BLaER1 treated with 17β-estradiol and CSF1 and Interleukin-3, amounts not matched to agents 10 nM and 100 nM (cell line): ENCODE data around the gene ATP13A2.

Experiments
- H3K27ac ChIP-seq, 11 experiments: shearing (Covaris generic); formaldehyde crosslinking; 2 replicates each; pipeline ENCODE4 v1.8.1; 2022
- H3K27me3 ChIP-seq, 11 experiments: shearing (Covaris generic); formaldehyde crosslinking; 2 replicates each; pipeline ENCODE4 v1.8.1; 2022
- H3K36me3 ChIP-seq, 11 experiments: shearing (Covaris generic); formaldehyde crosslinking; 2 replicates each; pipeline ENCODE4 v1.8.1; 2022
- H3K4me1 ChIP-seq, 10 experiments: shearing (Covaris generic); formaldehyde crosslinking; 2 replicates each; pipeline ENCODE4 v1.8.1; 2022
- H3K4me2 ChIP-seq, 11 experiments: shearing (Covaris generic); formaldehyde crosslinking; 2 replicates each; pipeline ENCODE4 v1.8.1; 2022
- H3K4me3 ChIP-seq, 10 experiments: shearing (Covaris generic); formaldehyde crosslinking; 2 replicates each; pipeline ENCODE4 v1.8.1; 2022
- H3K9ac ChIP-seq, 11 experiments: shearing (Covaris generic); formaldehyde crosslinking; 2 replicates each; pipeline ENCODE4 v1.8.1; 2022
- H3K9me3 ChIP-seq, 11 experiments: shearing (Covaris generic); formaldehyde crosslinking; replicated peaks in 1 of 11; 2 replicates each; pipeline ENCODE4 v1.8.1; 2022
- H4K20me1 ChIP-seq, 11 experiments: shearing (Covaris generic); formaldehyde crosslinking; 2 replicates each; pipeline ENCODE4 v1.8.1; 2022
- Cebpa-rat ChIP-seq, 11 experiments: shearing (Covaris generic); IDR thresholded peaks; 2 replicates each; pipeline ENCODE4 v1.8.1; 2022

Gene ATP13A2

DNA sequence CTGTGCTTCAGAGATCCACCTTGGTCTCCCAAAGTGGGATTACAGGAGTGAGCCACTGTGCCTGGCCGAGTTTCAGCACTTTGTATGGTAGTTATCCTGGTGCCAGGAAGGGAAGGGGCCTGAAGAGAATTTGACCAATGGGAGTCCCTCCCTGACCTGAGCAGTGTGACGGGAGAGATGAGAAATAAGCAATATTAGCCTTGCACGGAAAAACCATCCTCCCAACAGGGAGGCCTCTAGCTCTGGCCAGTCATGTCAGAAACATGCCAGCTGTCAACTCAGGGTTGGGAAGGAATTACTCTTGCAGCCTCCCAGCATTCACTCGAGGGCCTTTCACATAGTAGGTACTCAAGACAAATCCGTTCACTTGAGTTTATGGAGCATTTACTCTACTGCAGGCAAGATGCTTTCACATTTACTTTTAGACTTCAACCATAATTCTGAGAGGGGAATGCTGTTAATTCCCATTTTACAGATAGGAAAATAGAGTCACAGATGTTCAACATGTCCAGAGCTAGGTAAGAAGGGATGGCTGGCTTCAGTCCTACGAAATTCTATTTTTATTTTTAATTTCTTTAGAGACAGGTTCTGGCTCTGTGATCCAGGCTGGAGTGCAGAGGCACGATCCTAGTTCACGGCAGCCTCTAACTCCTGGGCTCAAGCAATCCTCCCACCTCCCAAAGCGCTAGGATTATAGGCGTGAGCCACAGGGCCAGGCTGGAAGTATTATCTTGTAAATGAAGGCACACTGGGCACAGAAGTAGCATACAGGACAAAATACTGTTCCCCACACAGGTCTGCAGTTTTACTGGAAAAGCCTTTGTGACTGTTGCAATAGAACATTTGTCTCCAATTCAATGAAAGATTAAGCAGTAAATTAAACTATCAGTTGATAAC lies 3.2 kb upstream of the ATP13A2 start:
- Histone ChIP-seq H3K9me3 (no peaks in the 10 kb centered on the region), H4K20me1 (peaks cover 7 to 45% (median 14%) of the 10 kb centered on the region in 11 experiments; a peak in 17 of 22 replicates), H3K9ac (peak overlapping the region in 6 of 11 experiments; percentile 7 to 60 (median 16); a peak in 10 of 22 replicates), H3K27me3 (no peaks in the 10 kb centered on the region), H3K4me2 (peak overlapping the region; percentile 70 to 100 (median 98)), H3K36me3 (peaks cover 20 to 32% (median 27%) of the 10 kb centered on the region in 11 experiments), H3K4me3 (0 out of 20 replicates have a peak overlapping the region, but pooled peaks of 1 of the 10 experiments have one; percentile 28), H3K27ac (peak overlapping the region in 7 of 11 experiments; percentile 24 to 74 (median 53); a peak in 11 of 22 replicates), H3K4me1 (peaks cover 45 to 50% (median 47%) of the 10 kb centered on the region in 10 experiments)
- TF ChIP-seq Cebpa-rat (IDR thresholded peaks at IDR 0.05) = no peak

DNA sequence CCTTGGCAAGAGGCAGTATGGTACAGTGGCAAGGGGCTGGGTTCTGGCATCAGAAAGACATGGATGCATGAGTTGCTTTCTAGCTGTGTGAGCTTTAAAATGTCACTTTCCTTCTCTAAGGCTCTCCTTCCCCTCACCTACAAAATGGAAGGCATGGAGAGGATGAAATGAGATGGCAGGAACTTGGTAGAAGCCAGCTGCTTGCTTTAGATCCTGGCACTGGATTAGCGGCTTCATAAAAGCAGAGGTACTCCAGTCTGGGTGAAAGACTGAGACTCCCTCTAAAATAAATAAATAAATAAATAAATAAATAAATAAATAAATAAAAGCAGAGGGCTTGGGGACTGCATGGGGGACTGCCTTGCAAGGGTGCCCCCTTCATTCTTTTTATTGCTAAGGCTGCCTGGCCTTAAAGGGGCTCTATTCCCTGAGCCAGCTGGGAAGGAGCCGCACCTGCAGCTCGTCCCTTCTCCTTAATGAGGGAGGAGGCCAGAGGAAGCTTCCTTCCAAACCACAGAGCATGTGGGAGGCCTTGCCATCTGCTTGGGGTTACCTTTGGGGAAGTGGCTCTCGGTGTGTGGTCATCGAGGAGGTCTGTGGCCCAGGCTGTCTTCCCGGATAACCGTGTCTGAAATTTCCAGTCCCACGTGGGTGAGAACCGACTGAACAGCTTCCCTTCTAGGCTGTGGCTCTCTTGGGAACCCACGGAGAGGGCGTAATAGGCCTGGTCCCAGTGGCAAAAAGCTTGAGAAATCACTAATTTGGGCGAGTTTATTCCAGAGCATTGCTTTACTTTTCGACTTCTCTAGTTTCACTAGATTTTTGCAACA lies 2.0 kb upstream of the ATP13A2 start:
- Histone ChIP-seq H3K36me3 (peaks cover 8 to 20% (median 15%) of the 10 kb centered on the region in 11 experiments; a peak in 21 of 22 replicates), H3K27ac (peak overlapping the region in 7 of 11 experiments; percentile 24 to 74 (median 53); a peak in 12 of 22 replicates), H3K9ac (peak overlapping the region in 8 of 11 experiments; percentile 7 to 60 (median 12); a peak in 12 of 22 replicates), H3K4me3 (peak overlapping the region in 2 of 10 experiments; percentile 10 to 28; a peak in 1 of 20 replicates), H4K20me1 (peaks cover 11 to 48% (median 23%) of the 10 kb centered on the region in 11 experiments; a peak in 21 of 22 replicates), H3K4me1 (peaks cover 57 to 62% (median 60%) of the 10 kb centered on the region in 10 experiments), H3K9me3 (no peaks in the 10 kb centered on the region), H3K4me2 (peak overlapping the region; percentile 70 to 100 (median 98)), H3K27me3 (no peaks in the 10 kb centered on the region)
- TF ChIP-seq Cebpa-rat (IDR thresholded peaks at IDR 0.05) = no peak

DNA sequence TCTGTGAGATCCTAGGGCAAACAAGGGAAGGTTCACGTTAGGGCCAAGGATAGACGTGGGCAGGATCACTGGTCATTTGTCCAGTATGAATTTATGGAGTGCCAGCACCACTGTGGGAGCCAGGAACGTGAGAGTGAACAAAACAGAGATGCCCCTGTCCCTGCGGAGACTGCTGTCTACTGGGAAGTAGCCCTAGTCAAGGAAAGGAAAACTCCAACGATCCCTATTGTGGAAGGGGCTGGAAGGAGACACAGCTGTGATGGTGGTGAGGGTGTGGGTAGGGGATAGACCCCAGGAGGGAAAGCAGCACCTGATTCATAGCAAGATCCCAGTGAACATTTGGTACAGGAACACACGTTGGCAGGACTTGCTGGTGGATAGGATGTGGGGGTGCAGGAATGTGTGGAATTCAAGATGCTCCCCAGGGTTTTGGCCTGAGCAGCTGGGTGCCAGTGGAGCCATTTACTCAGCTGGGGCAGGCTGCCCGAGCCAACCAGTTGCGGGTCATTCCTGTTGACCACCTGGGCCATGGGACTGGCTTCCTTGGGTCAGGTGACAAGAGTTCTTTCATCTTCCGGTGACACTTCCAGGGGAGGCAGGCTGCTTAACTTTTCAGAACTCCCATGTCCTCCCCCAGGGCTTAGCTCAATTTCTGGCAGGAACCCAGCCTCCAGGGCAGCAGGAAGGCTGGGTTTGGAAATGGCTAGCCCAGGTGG lies 1.2 kb upstream of the ATP13A2 start:
- no peaks in the 10 kb centered on the region for H3K27me3 ChIP-seq
- H3K4me3 ChIP-seq = no peak overlapping the region
- no peak for TF ChIP-seq Cebpa-rat (IDR thresholded peaks at IDR 0.05)
- peaks cover under 1 to 19% (median 7%) of the 10 kb centered on the region in 11 experiments; a peak in 20 of 22 replicates for H3K36me3 ChIP-seq
- peaks cover 15 to 48% (median 30%) of the 10 kb centered on the region in 11 experiments; a peak in 21 of 22 replicates for H4K20me1 ChIP-seq
- peaks cover 57 to 70% (median 67%) of the 10 kb centered on the region in 10 experiments for H3K4me1 ChIP-seq
- H3K4me2 ChIP-seq = peak overlapping the region; percentile 70 to 100 (median 98)
- H3K27ac ChIP-seq = peak overlapping the region in 5 of 11 experiments; percentile 53 to 74 (median 58); a peak in 9 of 22 replicates
- 0 out of 22 replicates have a peak overlapping the region, but pooled peaks of 1 of the 11 experiments have one; percentile 53 for H3K9ac ChIP-seq
- no peaks in the 10 kb centered on the region for H3K9me3 ChIP-seq

DNA sequence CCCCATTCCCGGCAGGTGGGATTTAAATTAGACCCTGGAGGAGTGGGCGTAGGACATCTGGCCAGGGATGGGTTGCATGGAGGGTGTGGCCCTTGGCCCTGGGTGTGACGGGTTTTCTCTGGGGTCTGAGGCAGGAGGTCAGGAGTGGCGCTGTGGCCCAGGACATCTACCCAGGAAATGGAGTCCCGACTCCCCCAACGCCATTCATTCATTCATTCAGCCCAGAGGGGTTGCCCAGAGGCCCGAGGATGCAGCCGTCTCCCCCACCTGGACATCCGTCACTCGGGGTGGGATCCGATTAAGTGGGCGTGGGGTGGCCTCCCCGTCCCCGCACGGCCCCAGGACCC lies 663 bp downstream of the ATP13A2 start:
- Histone ChIP-seq H3K27me3 (no peaks in the 10 kb centered on the region), H3K4me2 (peak overlapping the region; percentile 94 to 100 (median 98)), H3K9me3 (no peaks in the 10 kb centered on the region), H3K4me1 (peaks cover 57 to 76% (median 70%) of the 10 kb centered on the region in 10 experiments), H3K27ac (peak overlapping the region in 10 of 11 experiments; percentile 39 to 90 (median 78); a peak in 20 of 22 replicates), H3K4me3 (peak overlapping the region; percentile 83 to 98 (median 92)), H4K20me1 (peaks cover 22 to 61% (median 43%) of the 10 kb centered on the region in 11 experiments; a peak in 21 of 22 replicates), H3K9ac (peak overlapping the region; percentile 77 to 90 (median 84)), H3K36me3 (peaks cover 0 to 15% (median 7%) of the 10 kb centered on the region in 11 experiments; a peak in 12 of 22 replicates)
- TF ChIP-seq Cebpa-rat (IDR thresholded peaks at IDR 0.05) = no peak

DNA sequence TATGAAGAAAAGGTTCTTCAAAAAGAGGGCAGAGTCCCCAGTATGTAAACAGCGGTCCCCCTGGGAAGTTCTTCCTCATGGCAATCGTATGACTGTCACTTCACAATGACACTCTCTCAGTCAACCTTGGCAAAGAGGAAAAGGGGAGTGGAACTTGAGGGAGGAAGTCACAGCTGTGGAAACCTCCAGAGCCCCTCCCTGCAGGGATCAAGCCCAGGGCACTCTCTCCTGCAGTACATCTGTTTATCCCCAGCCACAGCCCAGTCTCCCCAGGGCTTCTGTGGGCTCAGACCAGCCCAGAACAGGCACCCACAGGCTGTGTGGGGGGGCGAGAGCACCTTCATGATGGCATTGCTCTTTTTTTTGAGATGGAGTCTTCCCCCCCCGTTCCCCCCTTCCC lies 2.0 kb downstream of the ATP13A2 start:
- peaks cover 9 to 28% (median 21%) of the 10 kb centered on the region in 11 experiments; a peak in 21 of 22 replicates for H3K36me3 ChIP-seq
- H3K4me2 ChIP-seq = peak overlapping the region; percentile 94 to 100 (median 98)
- H3K9me3 ChIP-seq = no peaks in the 10 kb centered on the region
- H3K4me3 ChIP-seq = peak overlapping the region in 8 of 10 experiments; percentile 8 to 98 (median 94); a peak in 11 of 20 replicates
- peak overlapping the region in 9 of 11 experiments; percentile 48 to 90 (median 77); a peak in 18 of 22 replicates for H3K27ac ChIP-seq
- no peak for TF ChIP-seq Cebpa-rat (IDR thresholded peaks at IDR 0.05)
- peak overlapping the region in 10 of 11 experiments; percentile 4 to 89 (median 80); a peak in 14 of 22 replicates for H3K9ac ChIP-seq
- peaks cover 22 to 75% (median 55%) of the 10 kb centered on the region in 11 experiments; a peak in 21 of 22 replicates for H4K20me1 ChIP-seq
- H3K4me1 ChIP-seq = peaks cover 51 to 71% (median 64%) of the 10 kb centered on the region in 10 experiments
- H3K27me3 ChIP-seq = no peaks in the 10 kb centered on the region

DNA sequence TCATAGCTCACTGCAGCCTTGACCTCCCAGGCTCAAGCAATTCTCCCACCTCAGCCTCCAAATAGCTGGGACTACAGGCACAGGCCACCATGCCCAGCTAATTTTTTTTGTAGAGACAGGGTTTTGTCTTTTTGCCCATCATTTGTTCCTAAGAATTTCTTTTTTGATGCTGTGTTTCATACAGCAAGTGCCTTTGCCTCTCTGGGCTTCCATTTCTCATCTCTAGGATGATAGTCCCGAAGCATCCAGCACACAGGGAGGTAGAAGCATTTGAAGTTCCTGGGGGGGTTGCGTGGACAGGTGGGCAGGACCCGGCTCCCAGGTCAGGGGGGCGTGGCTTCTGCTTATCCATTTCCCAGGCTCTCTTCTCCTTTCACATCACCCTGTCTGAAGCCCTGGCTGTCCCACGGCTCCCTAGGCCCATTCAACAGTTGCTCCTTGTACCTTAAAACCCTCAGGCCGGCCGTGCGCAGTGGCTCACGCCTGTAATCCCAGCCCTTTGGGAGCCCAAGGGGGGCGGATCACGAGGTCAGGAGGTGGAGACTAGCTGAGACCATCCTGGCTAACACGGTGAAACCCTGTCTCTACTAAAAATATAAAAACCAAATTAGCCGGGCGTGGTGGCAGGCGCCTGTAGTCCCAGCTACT lies 3.4 kb downstream of the ATP13A2 start:
- Histone ChIP-seq H3K36me3 (peaks cover 18 to 41% (median 33%) of the 10 kb centered on the region in 11 experiments), H3K27me3 (no peaks in the 10 kb centered on the region), H3K4me2 (peak overlapping the region in 10 of 11 experiments; percentile 94 to 100 (median 98); a peak in 19 of 22 replicates), H4K20me1 (peaks cover 22 to 86% (median 64%) of the 10 kb centered on the region in 11 experiments; a peak in 21 of 22 replicates), H3K4me3 (no peak overlapping the region; a peak in 1 of 20 replicates), H3K4me1 (peaks cover 37 to 57% (median 50%) of the 10 kb centered on the region in 10 experiments), H3K9me3 (no peaks in the 10 kb centered on the region), H3K27ac (peak overlapping the region in 3 of 11 experiments; percentile 4 to 86 (median 75); a peak in 6 of 22 replicates), H3K9ac (peak overlapping the region in 3 of 11 experiments; percentile 41 to 89 (median 45); a peak in 5 of 22 replicates)
- no peak for TF ChIP-seq Cebpa-rat (IDR thresholded peaks at IDR 0.05)

DNA sequence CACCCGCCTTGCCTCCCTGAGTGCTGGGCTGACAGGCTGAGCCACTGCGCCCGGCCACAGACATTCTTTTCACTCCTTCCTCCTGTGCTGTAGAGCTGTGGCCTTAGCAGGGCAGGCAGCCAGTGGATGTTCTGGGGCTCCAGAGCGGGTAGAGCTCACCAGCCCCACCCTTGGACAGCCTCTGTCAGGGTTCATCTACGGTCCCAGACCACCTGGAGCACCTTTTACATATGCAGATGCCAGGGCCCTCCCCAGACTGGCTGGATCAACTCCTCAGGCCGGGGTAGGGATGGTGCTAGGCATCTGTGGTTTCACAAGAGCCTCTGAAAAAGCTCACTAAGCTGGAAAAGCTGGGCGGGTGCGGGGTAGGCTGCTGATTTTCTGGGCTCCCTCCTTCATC lies 4.6 kb downstream of the ATP13A2 start:
- H3K27me3 ChIP-seq = no peaks in the 10 kb centered on the region
- no peak overlapping the region; a peak in 1 of 22 replicates for H3K27ac ChIP-seq
- H3K9me3 ChIP-seq = no peaks in the 10 kb centered on the region
- H3K9ac ChIP-seq = no peak overlapping the region
- TF ChIP-seq Cebpa-rat (IDR thresholded peaks at IDR 0.05) = no peak
- no peak overlapping the region for H3K4me3 ChIP-seq
- 0 out of 22 replicates have a peak overlapping the region, but pooled peaks of 1 of the 11 experiments have one; percentile 15 for H3K4me2 ChIP-seq
- H4K20me1 ChIP-seq = peaks cover 22 to 88% (median 64%) of the 10 kb centered on the region in 11 experiments; a peak in 21 of 22 replicates
- H3K36me3 ChIP-seq = peaks cover 30 to 54% (median 44%) of the 10 kb centered on the region in 11 experiments
- H3K4me1 ChIP-seq = peaks cover 26 to 45% (median 38%) of the 10 kb centered on the region in 10 experiments
